ENCODE results near the gene AKAP12. TPM values are rescaled to one million over a fixed set of nuclear protein-coding genes. Genes with fewer than 3 reads are reported as not detected.
A peak's percentile ranks its signal among the peaks of the same experiment; 100 is the strongest.

The AKAP12 gene
- total RNA-seq, 2 experiments from 2014 or later = 4.1 to 5.0 TPM

DNA sequence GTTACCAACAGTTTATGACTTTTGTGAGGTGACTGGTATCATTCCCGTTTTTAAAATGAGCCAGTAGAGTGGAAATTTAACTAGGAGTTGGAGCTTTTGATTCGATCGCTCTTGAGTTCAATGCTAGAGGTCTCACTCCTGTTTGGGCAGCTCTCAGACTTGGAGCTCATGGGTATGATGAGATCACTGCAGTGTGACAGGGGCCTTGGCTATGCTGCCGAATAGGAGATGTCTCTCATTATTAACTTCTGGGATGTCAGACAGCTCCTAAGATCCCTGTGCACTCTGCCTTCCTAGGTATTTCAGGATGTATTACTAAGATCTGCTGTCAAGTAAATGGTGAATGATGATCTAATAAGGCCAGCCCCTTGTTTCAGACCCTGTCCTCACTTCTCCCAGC lies 20.4 kb downstream of the AKAP12 start:
- ATAC-seq (no peak), DNase-seq (no peak)
- H3K9me3 Mint-ChIP-seq (ENCODE audit: low read depth) = no peaks in the 10 kb centered on the region
- no peaks in the 10 kb centered on the region for H3K4me1 Mint-ChIP-seq
- H3K4me3 Mint-ChIP-seq = no peak overlapping the region
- POLR2A ChIA-PET = no interaction called here
- intact Hi-C loops (cut with DNase I, micrococcal nuclease) = no loop called here
- H3K36me3 Mint-ChIP-seq (ENCODE audit: low read depth) = no peaks in the 10 kb centered on the region
- no peak overlapping the region for H3K27ac Mint-ChIP-seq
- peaks cover 10% of the 10 kb centered on the region for H3K27me3 Mint-ChIP-seq
- CTCF ChIA-PET = interaction anchor here (1.5 kb wide), 1 partner anchor 64 kb away, joined by 5 read pairs; no protein-coding TSS in a partner anchor

DNA sequence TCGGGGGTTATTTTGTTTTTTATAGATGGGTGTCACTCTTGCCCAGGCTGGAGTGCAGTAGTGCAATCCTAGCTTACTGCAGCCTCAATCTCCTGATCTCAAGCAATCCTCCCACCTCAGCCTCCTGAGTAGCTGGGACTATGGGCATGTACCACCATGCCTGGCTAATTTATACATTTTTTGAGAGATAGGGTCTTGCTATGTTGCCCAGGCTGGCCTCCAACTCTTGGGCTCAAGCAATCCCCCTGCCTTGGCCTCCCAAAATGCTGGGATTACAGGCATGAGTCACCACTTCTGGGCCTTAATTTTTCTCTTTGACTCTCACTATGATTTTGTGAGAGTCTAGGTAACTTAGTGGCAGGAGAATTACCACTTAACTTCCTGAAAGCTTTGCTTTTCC lies 23.3 kb downstream of the AKAP12 start:
- DNase-seq (no peak), ATAC-seq (no peak)
- peaks cover 24% of the 10 kb centered on the region for H3K27me3 Mint-ChIP-seq
- POLR2A ChIA-PET = no interaction called here
- intact Hi-C loops (cut with DNase I, micrococcal nuclease) = no loop called here
- no peaks in the 10 kb centered on the region for H3K9me3 Mint-ChIP-seq (ENCODE audit: low read depth)
- no peaks in the 10 kb centered on the region for H3K4me1 Mint-ChIP-seq
- CTCF ChIA-PET = interaction anchor here (0.8 to 2.2 kb wide), 2 partner anchors 33 to 62 kb away, joined by 3 to 6 read pairs; no protein-coding TSS in a partner anchor
- no peak overlapping the region for H3K27ac Mint-ChIP-seq
- no peak overlapping the region for H3K4me3 Mint-ChIP-seq
- H3K36me3 Mint-ChIP-seq (ENCODE audit: low read depth) = no peaks in the 10 kb centered on the region

DNA sequence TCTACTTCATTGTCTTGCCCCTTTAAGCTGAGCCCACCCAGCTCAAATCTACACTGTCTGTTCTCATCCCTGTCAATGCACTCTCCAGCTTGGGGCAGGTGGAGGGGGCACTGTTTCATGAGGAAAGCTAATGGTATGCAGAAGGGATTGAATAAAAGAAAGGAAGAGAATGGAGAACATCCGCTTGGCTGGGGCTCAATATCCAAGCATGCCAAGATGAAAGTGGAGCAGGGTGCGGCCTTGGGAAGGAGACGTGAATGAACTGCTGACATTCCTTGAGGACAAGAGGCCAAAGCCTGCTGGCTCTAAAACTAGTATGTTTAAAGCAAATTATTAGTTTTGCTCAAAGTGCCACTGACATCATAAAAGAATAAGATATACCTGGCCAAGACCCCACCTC lies 24.2 kb downstream of the AKAP12 start:
- H3K27me3 Mint-ChIP-seq = peaks cover 24% of the 10 kb centered on the region
- no peaks in the 10 kb centered on the region for H3K36me3 Mint-ChIP-seq (ENCODE audit: low read depth)
- ATAC-seq (no peak), DNase-seq (no peak)
- CTCF ChIA-PET = interaction anchor here (0.7 to 2.2 kb wide), 2 partner anchors 8 to 61 kb away, joined by 3 to 6 read pairs; no protein-coding TSS in a partner anchor
- no peak overlapping the region for H3K27ac Mint-ChIP-seq
- intact Hi-C loops (cut with DNase I, micrococcal nuclease) = no loop called here
- POLR2A ChIA-PET = interaction anchor here (0.6 kb wide), 1 partner anchor 213 kb away, joined by 3 read pairs; no protein-coding TSS in a partner anchor
- H3K4me3 Mint-ChIP-seq = no peak overlapping the region
- H3K4me1 Mint-ChIP-seq = no peaks in the 10 kb centered on the region
- H3K9me3 Mint-ChIP-seq (ENCODE audit: low read depth) = no peaks in the 10 kb centered on the region

DNA sequence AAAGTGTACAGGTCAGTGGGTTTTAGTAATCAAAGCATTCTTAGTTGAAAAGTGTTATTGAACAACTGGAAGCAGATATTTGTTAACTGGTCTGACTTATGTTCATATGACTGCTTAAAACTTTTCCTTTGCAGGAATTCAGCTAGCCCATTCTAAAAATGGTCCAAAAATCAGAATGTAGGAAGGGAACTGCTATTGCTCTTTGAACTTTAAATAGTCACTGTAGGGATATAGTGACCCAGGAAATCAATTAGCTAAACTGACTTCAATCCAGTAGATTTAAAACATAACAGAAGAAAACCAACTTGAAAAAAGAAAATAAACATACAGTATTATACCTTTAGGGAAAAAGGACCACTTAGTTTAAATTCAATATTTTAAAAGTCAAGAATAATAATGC lies 25.5 kb downstream of the AKAP12 start:
- POLR2A ChIA-PET = no interaction called here
- DNase-seq = no peak
- H3K4me3 Mint-ChIP-seq = no peak overlapping the region
- peaks cover 25% of the 10 kb centered on the region for H3K27me3 Mint-ChIP-seq
- intact Hi-C loops (cut with DNase I, micrococcal nuclease) = no loop called here
- no peaks in the 10 kb centered on the region for H3K4me1 Mint-ChIP-seq
- no peak for ATAC-seq
- no peaks in the 10 kb centered on the region for H3K36me3 Mint-ChIP-seq (ENCODE audit: low read depth)
- CTCF ChIA-PET = no interaction called here
- no peaks in the 10 kb centered on the region for H3K9me3 Mint-ChIP-seq (ENCODE audit: low read depth)
- no peak overlapping the region for H3K27ac Mint-ChIP-seq

DNA sequence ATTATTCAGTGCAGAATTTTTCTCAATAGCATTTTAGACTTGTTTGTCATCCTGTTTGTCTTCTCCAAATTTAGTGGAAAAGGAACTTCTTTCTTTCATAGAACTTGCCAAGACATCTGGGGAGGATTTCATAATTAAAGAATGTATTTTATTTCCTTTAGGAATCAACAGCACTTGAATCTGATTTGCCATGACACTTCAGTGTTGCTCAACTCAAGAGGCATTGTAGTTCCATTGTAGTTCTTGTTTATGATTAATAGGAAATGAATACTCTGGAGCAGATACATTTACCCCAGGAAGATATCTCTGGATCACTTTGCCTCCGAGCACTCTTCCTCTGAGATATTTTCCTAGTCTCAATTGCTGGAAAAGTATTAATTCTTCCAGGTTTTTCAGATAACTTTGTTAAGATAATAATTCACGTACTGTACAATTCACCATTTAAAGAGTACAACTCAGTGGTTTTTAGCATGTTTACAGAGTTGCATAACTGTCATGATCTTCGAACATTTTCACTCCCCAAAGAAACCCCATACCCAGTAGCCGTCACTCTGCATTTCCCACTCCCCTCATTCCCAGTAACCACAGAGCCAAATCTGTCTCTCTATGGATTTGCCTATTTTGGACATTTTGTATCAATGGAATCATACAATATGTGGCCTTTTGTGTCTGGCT lies 29.7 kb downstream of the AKAP12 start:
- Mint-ChIP-seq H3K9me3 (ENCODE audit: low read depth) (no peaks in the 10 kb centered on the region), H3K27ac (no peak overlapping the region), H3K27me3 (peaks cover 23% of the 10 kb centered on the region), H3K36me3 (ENCODE audit: low read depth) (no peaks in the 10 kb centered on the region), H3K4me3 (no peak overlapping the region), H3K4me1 (no peaks in the 10 kb centered on the region)
- no peak for DNase-seq
- intact Hi-C loops (cut with DNase I, micrococcal nuclease) = no loop called here
- POLR2A ChIA-PET = no interaction called here
- ATAC-seq = no peak
- CTCF ChIA-PET = interaction anchor here (0.7 kb wide), 1 partner anchor 12 kb away, joined by 3 read pairs; no protein-coding TSS in a partner anchor

DNA sequence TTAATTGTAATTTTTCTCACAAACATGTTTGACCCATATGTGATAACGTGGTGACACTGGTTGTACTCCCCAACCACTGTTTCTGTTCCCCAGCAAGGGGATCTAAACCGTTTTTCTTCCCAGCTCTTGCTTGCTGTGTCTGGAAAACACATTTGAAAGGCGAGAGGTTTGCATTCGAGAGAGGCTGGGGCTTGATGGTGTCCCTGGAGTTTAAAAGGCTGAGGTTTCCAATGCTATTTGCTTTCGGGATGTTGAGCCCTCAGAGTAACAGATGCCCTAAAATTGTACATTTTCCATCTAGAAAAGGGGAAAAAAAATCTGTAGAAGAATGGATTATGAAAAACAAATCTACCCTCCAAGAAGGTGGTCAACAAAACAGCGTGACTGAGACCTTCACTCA lies 35.4 kb downstream of the AKAP12 start:
- CTCF ChIA-PET = no interaction called here
- peaks cover 11% of the 10 kb centered on the region for H3K27me3 Mint-ChIP-seq
- no peak for DNase-seq
- intact Hi-C loops (cut with DNase I, micrococcal nuclease) = no loop called here
- H3K4me1 Mint-ChIP-seq = no peaks in the 10 kb centered on the region
- POLR2A ChIA-PET = no interaction called here
- H3K9me3 Mint-ChIP-seq (ENCODE audit: low read depth) = no peaks in the 10 kb centered on the region
- ATAC-seq = no peak
- H3K27ac Mint-ChIP-seq = no peak overlapping the region
- H3K4me3 Mint-ChIP-seq = no peak overlapping the region
- H3K36me3 Mint-ChIP-seq (ENCODE audit: low read depth) = no peaks in the 10 kb centered on the region

DNA sequence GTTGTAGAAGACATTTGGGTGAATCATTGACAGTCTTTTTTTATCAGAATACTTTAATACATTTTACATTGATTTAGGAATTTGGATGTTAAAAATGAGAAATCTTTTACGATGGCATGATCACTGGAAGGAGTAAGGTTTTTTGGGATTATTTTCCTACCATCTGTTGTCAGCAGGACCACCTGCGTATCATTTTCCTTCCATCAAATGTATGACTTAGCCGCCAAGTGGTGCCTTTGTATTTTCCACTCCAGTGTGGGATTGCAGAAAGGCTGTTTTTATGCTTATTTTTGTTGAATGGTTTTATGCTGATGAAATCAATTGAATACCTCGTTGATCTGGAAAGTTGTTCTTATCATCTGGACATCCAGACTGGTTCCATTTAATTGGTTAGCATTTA lies 35.8 kb downstream of the AKAP12 start:
- Mint-ChIP-seq H3K4me1 (no peaks in the 10 kb centered on the region), H3K27me3 (peaks cover 11% of the 10 kb centered on the region), H3K36me3 (ENCODE audit: low read depth) (no peaks in the 10 kb centered on the region), H3K27ac (no peak overlapping the region), H3K9me3 (ENCODE audit: low read depth) (no peaks in the 10 kb centered on the region), H3K4me3 (no peak overlapping the region)
- CTCF ChIA-PET = no interaction called here
- intact Hi-C loops (cut with DNase I, micrococcal nuclease) = no loop called here
- ATAC-seq (no peak), DNase-seq (no peak)
- POLR2A ChIA-PET = no interaction called here

DNA sequence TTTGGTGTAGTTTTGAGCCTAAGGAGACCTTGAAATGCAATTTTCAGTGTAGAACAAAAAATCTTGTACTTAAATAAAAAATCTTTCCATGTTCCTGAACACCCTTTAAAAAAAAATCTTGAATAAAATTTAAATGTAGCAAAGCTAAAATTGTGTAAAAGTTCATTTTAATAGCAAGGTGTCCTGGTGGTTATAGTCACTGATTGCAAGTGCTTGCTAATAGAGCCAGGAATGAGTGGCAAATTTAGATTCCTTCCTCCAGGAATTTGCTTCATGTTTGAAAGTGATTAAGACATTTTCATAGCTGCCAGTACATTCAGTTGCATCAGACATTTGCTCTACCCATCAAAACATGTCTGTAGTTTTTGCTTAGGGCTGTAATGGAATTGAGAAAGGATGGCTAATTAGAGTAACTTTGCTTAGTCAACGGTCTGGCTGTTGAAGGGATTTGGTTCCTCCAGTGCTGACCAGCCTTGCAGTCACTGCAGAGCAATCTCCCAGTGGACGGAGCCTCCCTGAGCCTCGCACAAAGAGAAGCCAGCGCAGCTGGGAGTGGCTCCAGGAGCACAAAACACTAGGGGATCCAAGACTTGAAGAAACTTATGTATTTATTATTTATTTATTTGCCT lies 36.5 kb downstream of the AKAP12 start:
- intact Hi-C loops (cut with DNase I, micrococcal nuclease) = no loop called here
- no peaks in the 10 kb centered on the region for H3K9me3 Mint-ChIP-seq (ENCODE audit: low read depth)
- H3K4me1 Mint-ChIP-seq = no peaks in the 10 kb centered on the region
- H3K27me3 Mint-ChIP-seq = peaks cover 13% of the 10 kb centered on the region
- ATAC-seq (no peak), DNase-seq (no peak)
- H3K27ac Mint-ChIP-seq = no peak overlapping the region
- H3K4me3 Mint-ChIP-seq = no peak overlapping the region
- CTCF ChIA-PET = no interaction called here
- POLR2A ChIA-PET = no interaction called here
- H3K36me3 Mint-ChIP-seq (ENCODE audit: low read depth) = no peaks in the 10 kb centered on the region

DNA sequence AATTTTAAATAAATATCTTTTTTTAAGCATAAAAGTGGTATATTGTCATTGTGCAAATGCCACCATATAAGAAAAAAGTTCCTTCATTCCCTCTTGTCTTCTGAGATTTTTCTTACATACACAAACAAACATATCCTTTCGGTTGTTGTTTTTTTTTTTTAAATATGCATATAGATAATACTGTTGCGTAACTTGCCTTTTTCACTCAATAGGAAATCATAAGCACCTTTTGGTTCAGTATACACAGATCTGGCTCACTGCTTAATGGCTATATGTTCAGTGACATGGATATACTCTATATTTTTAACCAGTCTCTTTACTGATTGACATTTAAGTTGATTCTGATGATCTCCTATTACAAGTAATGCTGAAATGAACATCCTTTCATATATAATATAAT lies 40.1 kb downstream of the AKAP12 start:
- Mint-ChIP-seq H3K27me3 (peaks cover 14% of the 10 kb centered on the region), H3K36me3 (ENCODE audit: low read depth) (no peaks in the 10 kb centered on the region), H3K4me1 (peaks cover 14% of the 10 kb centered on the region), H3K27ac (no peak overlapping the region), H3K4me3 (no peak overlapping the region), H3K9me3 (ENCODE audit: low read depth) (no peaks in the 10 kb centered on the region)
- ATAC-seq (no peak), DNase-seq (no peak)
- ChIA-PET POLR2A (no interaction called here), CTCF (no interaction called here)
- intact Hi-C loops (cut with DNase I, micrococcal nuclease) = no loop called here

DNA sequence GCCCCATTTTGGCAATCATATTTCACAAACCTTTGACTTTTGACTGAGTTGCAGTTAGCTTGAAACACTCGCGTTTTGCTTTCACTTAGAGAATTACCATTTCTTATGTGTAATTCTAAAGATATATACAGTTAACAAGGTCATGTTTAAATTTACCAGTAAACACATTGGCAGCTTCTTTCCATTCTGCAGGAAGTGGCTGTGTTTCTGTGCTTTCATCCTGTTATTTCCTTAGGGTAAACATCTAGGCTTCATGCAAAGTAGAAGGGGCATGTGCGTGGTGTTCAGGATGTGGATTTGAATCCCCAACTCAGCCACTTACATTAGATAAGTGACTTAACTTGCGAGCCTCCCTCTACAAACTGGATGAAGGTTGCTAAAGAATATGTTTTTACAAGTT lies 41.1 kb downstream of the AKAP12 start:
- Mint-ChIP-seq H3K27me3 (peaks cover 14% of the 10 kb centered on the region), H3K4me3 (no peak overlapping the region), H3K36me3 (ENCODE audit: low read depth) (no peaks in the 10 kb centered on the region), H3K4me1 (peaks cover 21% of the 10 kb centered on the region), H3K9me3 (ENCODE audit: low read depth) (no peaks in the 10 kb centered on the region), H3K27ac (no peak overlapping the region)
- intact Hi-C loops (cut with DNase I, micrococcal nuclease) = no loop called here
- ATAC-seq = no peak
- ChIA-PET CTCF (no interaction called here), POLR2A (interaction anchor here (0.6 kb wide), 1 partner anchor 40 kb away, joined by 4 read pairs; no protein-coding TSS in a partner anchor)
- DNase-seq = no peak

DNA sequence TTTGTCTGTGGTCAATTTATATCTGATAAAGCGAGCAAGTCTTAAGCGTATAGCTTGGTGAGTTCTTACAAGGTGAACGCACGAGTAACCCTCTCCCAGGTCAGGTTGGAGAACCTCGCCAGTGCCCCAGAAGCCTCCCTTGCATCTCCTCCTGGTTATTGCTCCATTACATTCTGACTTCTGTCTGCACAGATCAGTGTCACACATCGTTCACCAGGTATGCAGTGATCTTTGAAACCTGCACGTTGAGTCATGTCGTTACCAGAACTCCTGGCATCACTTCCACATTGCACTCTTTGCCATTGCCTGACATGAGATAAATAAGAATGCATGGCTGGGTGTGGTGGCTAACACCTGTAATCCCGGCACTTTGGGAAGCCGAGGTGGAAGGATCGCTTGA lies 44.2 kb downstream of the AKAP12 start:
- DNase-seq = peak; percentile 9
- Mint-ChIP-seq H3K9me3 (ENCODE audit: low read depth) (no peaks in the 10 kb centered on the region), H3K27ac (peak overlapping the region; percentile 11), H3K36me3 (ENCODE audit: low read depth) (no peaks in the 10 kb centered on the region), H3K4me1 (peaks cover 29% of the 10 kb centered on the region), H3K4me3 (no peak overlapping the region), H3K27me3 (peaks cover 13% of the 10 kb centered on the region)
- POLR2A ChIA-PET = interaction anchor here (0.6 kb wide), 1 partner anchor 82 kb away, joined by 3 read pairs; no protein-coding TSS in a partner anchor
- intact Hi-C loops (cut with DNase I, micrococcal nuclease) = loop anchor here in 1 of 2 experiments (1.0 kb wide), 1 partner anchor 297 kb away; no protein-coding TSS in a partner anchor
- CTCF ChIA-PET = interaction anchor here (0.6 to 1.7 kb wide), 4 partner anchors 13 to 312 kb away, joined by 3 to 9 read pairs (median 4); no protein-coding TSS in a partner anchor
- ATAC-seq = peak; percentile 24

DNA sequence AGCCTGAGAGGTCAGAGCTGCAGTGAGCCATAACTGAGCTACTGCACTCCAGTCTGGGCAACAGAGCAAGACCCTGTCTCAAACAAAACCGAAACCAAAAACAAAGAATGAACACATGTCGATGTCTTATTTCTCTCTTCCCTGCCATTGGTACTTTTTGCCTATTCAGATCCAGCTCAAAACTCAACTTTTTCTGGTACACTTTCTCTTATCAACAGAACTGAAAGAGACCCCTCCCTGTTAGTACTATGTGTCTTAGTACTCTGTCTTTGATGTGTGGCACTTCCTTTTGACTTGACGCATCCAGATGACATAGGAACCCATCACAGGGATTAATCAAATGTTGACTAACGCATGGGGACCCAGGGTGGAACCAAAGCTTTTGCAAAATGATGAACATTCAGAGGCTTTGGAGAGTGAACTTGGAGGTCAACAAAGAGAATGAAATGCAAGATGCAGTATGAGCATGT lies 44.8 kb downstream of the AKAP12 start:
- intact Hi-C loops (cut with DNase I, micrococcal nuclease) = loop anchor here in 1 of 2 experiments (1.0 to 5.0 kb wide), 2 partner anchors 93 to 297 kb away; no protein-coding TSS in a partner anchor
- peak; percentile 48 for DNase-seq
- POLR2A ChIA-PET = interaction anchor here (0.6 kb wide), 2 partner anchors 10 to 82 kb away, joined by 3 read pairs; no protein-coding TSS in a partner anchor
- Mint-ChIP-seq H3K36me3 (ENCODE audit: low read depth) (no peaks in the 10 kb centered on the region), H3K4me3 (peak overlapping the region; percentile 15), H3K9me3 (ENCODE audit: low read depth) (no peaks in the 10 kb centered on the region), H3K27me3 (peaks cover 10% of the 10 kb centered on the region), H3K27ac (peak overlapping the region; percentile 82), H3K4me1 (peaks cover 34% of the 10 kb centered on the region)
- ATAC-seq = peak; percentile 83
- CTCF ChIA-PET = interaction anchor here (0.6 to 1.7 kb wide), 4 partner anchors 12 to 312 kb away, joined by 3 to 9 read pairs (median 4); no protein-coding TSS in a partner anchor
